ENCODE results near the gene ARHGEF10L. TPM values are rescaled to one million over a fixed set of nuclear protein-coding genes. Genes with fewer than 3 reads are reported as not detected.

ARHGEF10L gene
- total RNA-seq, 1 donor from 2014 or later = 57.9 TPM

GRCh38 chr1:17655922-17656321 lies 116.4 kb downstream of the ARHGEF10L start:
- no peak for ATAC-seq
- Histone ChIP-seq H3K9me3 (no peaks in the 10 kb centered on the region), H3K4me3 (no peak overlapping the region), H3K36me3 (peaks cover 81% of the 10 kb centered on the region), H3K27me3 (ENCODE audit: low read depth) (no peaks in the 10 kb centered on the region), H3K4me1 (no peaks in the 10 kb centered on the region), H3K27ac (no peak overlapping the region)
- intact Hi-C loops (cut with DNase I) = no loop called here
- no peak for DNase-seq
- TF ChIP-seq, protein P1, sequence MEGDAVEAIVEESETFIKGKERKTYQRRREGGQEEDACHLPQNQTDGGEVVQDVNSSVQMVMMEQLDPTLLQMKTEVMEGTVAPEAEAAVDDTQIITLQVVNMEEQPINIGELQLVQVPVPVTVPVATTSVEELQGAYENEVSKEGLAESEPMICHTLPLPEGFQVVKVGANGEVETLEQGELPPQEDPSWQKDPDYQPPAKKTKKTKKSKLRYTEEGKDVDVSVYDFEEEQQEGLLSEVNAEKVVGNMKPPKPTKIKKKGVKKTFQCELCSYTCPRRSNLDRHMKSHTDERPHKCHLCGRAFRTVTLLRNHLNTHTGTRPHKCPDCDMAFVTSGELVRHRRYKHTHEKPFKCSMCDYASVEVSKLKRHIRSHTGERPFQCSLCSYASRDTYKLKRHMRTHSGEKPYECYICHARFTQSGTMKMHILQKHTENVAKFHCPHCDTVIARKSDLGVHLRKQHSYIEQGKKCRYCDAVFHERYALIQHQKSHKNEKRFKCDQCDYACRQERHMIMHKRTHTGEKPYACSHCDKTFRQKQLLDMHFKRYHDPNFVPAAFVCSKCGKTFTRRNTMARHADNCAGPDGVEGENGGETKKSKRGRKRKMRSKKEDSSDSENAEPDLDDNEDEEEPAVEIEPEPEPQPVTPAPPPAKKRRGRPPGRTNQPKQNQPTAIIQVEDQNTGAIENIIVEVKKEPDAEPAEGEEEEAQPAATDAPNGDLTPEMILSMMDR (IDR thresholded peaks at IDR 0.05) = no peak

DNA sequence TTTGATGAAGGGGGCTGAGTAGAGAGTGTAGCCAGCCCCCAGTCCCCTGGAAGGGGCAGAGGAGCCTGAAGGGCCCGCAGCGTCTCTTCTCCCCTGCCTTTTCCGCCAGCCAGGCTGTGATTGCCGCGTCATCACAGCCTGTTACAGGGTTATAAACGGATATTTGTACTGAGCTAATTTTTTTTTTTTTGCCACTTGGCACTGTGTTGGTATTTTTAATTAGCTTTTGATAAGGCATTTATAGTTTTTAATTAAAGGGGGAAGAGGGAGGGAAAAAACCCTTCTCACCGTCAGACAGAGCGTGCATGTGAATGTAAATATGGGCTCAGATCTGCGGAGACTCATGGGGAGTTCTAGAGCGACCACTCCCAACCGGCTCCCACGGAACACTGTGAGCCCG lies 117.9 kb downstream of the ARHGEF10L start:
- no peak overlapping the region for H3K27ac ChIP-seq
- DNase-seq = no peak
- H3K27me3 ChIP-seq (ENCODE audit: low read depth) = no peaks in the 10 kb centered on the region
- intact Hi-C loops (cut with DNase I) = no loop called here
- H3K4me1 ChIP-seq = no peaks in the 10 kb centered on the region
- no peaks in the 10 kb centered on the region for H3K9me3 ChIP-seq
- no peak for ATAC-seq
- peaks cover 81% of the 10 kb centered on the region for H3K36me3 ChIP-seq
- TF ChIP-seq, protein P1 (IDR thresholded peaks at IDR 0.05) = no peak
- H3K4me3 ChIP-seq = no peak overlapping the region

DNA sequence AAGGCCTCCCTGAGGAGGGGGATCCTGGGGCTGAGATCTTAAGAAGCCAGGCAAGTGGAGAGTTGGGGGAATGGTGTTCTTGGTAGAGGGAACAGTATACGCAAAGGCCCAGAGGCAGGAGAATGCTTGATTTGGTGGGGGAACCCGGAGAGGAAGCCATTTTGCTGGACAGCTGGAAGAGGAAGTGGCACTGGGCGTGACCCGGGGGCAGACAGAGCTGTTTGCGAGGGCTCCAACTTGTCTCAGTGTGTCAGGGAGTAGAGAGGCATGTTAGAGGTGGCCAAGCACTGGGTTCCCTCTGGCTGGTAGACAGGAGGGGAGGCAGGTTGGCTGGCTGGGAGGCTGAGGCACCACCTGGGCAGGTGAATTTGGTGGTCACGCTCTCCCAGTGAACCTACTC lies 119.3 kb downstream of the ARHGEF10L start:
- TF ChIP-seq, protein P1 (IDR thresholded peaks at IDR 0.05) = no peak
- ATAC-seq (peak; percentile 51 to 55), DNase-seq (peak; percentile 66)
- no peaks in the 10 kb centered on the region for H3K9me3 ChIP-seq
- peaks cover 87% of the 10 kb centered on the region for H3K36me3 ChIP-seq
- no peaks in the 10 kb centered on the region for H3K4me1 ChIP-seq
- intact Hi-C loops (cut with DNase I) = no loop called here
- H3K27ac ChIP-seq = no peak overlapping the region
- H3K27me3 ChIP-seq (ENCODE audit: low read depth) = no peaks in the 10 kb centered on the region
- no peak overlapping the region for H3K4me3 ChIP-seq

DNA sequence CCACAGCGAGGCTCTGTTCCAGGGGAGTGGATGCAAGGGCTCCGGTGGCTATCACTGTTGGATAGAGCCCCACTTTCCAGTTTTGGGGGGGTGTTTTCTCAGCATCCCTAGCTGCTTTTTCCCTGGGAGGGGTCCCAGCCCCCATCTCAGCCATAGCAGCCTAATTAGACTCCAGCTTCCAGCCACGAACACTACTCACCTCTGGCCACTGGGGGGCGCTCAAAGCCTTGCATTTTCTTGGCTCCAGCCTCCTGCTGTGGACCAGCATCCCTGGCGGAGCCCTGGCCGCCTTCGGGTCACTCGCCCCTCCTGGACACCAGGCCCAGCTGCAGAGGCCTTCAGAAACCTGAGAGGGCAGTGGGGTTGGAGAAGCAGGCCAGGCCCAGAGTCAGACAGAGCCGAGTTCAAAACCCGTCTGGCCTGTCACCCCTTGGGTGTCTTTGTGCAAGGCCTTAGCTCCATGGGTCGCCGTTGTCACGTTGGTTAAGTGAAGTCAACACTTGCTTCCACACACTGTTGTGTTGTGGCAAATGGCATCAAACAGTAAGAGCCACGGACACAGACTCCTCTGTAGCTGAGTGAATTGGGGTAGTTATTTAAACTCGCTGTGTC lies 122.2 kb downstream of the ARHGEF10L start:
- Histone ChIP-seq H3K4me1 (no peaks in the 10 kb centered on the region), H3K4me3 (no peak overlapping the region), H3K27me3 (ENCODE audit: low read depth) (no peaks in the 10 kb centered on the region), H3K27ac (no peak overlapping the region), H3K36me3 (peaks cover 87% of the 10 kb centered on the region), H3K9me3 (no peaks in the 10 kb centered on the region)
- TF ChIP-seq, protein P1 (IDR thresholded peaks at IDR 0.05) = peak; percentile 79
- DNase-seq (peak; percentile 65), ATAC-seq (peak; percentile 47 to 53)
- intact Hi-C loops (cut with DNase I) = no loop called here

GRCh38 chr1:17662296-17662695 lies 122.8 kb downstream of the ARHGEF10L start:
- no peak for DNase-seq
- no peaks in the 10 kb centered on the region for H3K27me3 ChIP-seq (ENCODE audit: low read depth)
- H3K36me3 ChIP-seq = peaks cover 85% of the 10 kb centered on the region
- TF ChIP-seq, protein P1 (IDR thresholded peaks at IDR 0.05) = no peak
- no peaks in the 10 kb centered on the region for H3K4me1 ChIP-seq
- no peak overlapping the region for H3K27ac ChIP-seq
- no peak for ATAC-seq
- intact Hi-C loops (cut with DNase I) = no loop called here
- no peaks in the 10 kb centered on the region for H3K9me3 ChIP-seq
- no peak overlapping the region for H3K4me3 ChIP-seq

Measured in lower lobe of right lung (tissue), 2 donors.